GM04504 (cell line): ENCODE results near the gene CDX1.
"Not testable (repeated sequence)": the region's sequence is repeated elsewhere in the genome, so short reads cannot be mapped to it uniquely, and the experiment has no call there.

Experiments used
- DNase-seq: peaks from one replicate; pipeline ENCODE4 v3.0.0-alpha.2; 2012; ENCODE audit warnings: low read depth

CDX1 gene

GRCh38 chr5:150233706-150234105 is 67.1 kb downstream of the CDX1 start:
- DNase-seq, result not testable (repeated sequence)
